ENCODE data around the gene SLC16A5.
A peak's percentile ranks its signal among the peaks of the same experiment; 100 is the strongest.

Gene SLC16A5

DNA sequence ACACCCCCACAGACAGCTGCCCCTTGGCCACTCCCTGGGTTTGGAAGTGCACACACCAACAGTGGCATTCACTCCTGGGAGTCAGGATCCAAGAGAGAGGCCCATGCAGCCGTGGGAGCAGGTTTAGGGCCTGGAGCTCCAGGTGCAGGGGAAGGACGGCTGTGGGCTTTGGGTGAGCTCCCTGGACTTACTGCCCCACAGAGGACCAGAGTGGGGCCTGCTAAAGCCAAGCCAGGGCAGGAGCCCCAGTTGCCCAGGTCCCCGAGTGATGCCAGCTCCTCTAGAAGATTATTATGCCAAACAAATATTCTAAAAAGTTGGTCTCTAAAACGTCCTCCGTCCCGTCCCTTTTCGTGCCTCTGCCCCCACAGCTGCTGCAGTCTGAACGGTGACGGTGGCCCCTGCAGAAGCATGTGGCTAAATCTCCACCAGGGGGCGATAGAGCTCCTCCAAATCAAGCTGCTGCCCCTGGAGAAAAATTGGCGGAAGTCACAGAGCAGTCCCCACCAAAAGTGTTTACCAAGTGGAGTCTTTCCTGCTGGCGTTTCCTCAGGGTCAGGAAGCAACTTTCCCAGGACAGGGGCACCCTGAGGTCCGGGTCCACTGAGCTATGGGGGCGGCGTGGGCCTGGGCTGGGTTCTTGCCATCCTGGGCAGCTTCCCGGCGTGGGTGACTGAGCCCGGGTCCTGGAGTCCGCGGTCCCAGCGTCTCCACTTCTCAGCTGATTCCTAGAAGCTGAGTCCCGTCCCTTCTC, 26.2 kb downstream of the SLC16A5 start:
- in situ Hi-C loops (cut with MboI; ENCODE audit: low sequenced_read_pairs, unreplicated experiment) = no loop called here
- TF ChIP-seq, protein P1, sequence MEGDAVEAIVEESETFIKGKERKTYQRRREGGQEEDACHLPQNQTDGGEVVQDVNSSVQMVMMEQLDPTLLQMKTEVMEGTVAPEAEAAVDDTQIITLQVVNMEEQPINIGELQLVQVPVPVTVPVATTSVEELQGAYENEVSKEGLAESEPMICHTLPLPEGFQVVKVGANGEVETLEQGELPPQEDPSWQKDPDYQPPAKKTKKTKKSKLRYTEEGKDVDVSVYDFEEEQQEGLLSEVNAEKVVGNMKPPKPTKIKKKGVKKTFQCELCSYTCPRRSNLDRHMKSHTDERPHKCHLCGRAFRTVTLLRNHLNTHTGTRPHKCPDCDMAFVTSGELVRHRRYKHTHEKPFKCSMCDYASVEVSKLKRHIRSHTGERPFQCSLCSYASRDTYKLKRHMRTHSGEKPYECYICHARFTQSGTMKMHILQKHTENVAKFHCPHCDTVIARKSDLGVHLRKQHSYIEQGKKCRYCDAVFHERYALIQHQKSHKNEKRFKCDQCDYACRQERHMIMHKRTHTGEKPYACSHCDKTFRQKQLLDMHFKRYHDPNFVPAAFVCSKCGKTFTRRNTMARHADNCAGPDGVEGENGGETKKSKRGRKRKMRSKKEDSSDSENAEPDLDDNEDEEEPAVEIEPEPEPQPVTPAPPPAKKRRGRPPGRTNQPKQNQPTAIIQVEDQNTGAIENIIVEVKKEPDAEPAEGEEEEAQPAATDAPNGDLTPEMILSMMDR (IDR thresholded peaks at IDR 0.05; ENCODE audit: borderline replicate concordance, control extremely low read depth, extremely low read depth, insufficient read depth, missing control alignments) = peak; percentile 85
- peak; percentile 90 for DNase-seq (ENCODE audit: low spot score)

DNA sequence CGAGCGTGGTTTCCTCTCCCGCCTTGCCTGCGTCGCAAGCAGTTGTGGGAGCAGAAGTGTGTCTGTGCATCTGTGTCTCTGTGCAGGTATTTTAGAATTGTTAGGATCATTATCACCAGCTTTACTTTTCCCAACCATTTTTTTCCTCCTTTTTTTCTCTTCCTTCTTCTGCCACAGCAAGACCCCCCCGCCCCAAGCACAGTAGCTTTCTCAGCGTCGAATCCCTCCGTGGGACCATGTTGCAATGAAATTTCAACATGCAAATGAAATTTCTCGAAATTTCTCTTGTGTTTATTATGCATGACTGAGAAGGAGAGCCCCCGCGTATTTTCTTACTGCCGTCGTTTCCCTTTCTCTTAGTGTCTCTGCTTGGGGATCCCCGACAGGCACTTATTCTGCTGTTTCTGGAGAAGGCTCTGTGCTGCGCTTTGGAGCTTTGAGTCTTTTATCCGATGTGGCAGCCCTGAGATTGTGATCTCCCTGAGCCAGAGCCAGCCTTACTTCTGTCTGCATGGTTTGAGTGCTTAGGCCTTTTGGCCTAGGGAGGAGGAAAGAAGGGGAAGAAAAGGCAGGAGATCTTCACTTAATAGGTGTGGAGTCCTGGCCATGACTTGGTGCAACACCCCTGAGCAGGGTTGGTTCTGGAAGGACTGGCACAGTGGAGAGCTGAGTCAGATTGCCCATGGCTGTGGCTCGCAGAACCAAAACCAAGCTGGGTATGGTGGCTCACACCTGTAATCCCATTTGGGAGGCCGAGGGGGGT, 27.0 kb downstream of the SLC16A5 start:
- peak; percentile 76 for DNase-seq (ENCODE audit: low spot score)
- in situ Hi-C loops (cut with MboI; ENCODE audit: low sequenced_read_pairs, unreplicated experiment) = no loop called here
- TF ChIP-seq, protein P1 (IDR thresholded peaks at IDR 0.05; ENCODE audit: borderline replicate concordance, control extremely low read depth, extremely low read depth, insufficient read depth, missing control alignments) = no peak

DNA sequence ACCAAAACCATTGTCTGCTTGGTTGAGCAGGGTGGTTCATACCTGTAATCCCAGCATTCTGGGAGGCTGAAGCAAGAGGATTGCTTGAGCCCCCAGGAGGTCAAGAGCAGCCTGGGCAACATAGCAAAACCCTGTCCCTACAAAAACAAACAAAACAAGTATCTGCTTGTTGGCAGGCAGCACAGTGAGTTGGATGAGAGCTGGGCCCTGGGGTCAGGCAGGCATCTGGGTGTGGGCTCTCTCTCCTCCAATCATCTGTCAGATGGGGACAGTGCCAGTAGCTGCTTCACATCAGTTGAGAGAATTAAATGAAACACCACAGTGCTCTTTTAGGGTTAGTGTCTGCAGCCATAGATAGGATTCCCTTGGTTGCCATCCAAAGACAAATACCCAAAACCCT, 27.8 kb downstream of the SLC16A5 start:
- in situ Hi-C loops (cut with MboI; ENCODE audit: low sequenced_read_pairs, unreplicated experiment) = no loop called here
- TF ChIP-seq, protein P1 (IDR thresholded peaks at IDR 0.05; ENCODE audit: borderline replicate concordance, control extremely low read depth, extremely low read depth, insufficient read depth, missing control alignments) = no peak
- no peak for DNase-seq (ENCODE audit: low spot score)

DNA sequence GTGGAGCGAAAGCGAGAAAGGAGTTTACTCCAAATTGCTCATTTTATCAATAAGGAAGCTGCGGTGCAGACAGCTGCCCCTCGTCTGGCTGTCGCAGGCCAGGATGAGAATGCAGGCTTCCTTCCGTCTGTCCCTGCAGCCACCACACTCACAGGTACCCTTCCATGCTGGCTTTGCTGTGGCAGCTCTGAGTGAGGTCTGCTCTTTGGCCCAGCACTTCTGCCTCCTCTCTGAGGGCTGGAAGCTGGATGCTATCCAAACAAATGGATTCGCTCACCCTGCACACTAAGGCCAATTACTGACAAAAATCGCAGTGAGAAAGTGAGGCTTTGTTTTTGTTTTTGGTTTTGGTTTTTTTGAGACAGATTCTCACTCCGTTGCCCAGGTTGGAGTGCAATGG, 29.0 kb downstream of the SLC16A5 start:
- TF ChIP-seq, protein P1 (IDR thresholded peaks at IDR 0.05; ENCODE audit: borderline replicate concordance, control extremely low read depth, extremely low read depth, insufficient read depth, missing control alignments) = no peak
- in situ Hi-C loops (cut with MboI; ENCODE audit: low sequenced_read_pairs, unreplicated experiment) = no loop called here

DNA sequence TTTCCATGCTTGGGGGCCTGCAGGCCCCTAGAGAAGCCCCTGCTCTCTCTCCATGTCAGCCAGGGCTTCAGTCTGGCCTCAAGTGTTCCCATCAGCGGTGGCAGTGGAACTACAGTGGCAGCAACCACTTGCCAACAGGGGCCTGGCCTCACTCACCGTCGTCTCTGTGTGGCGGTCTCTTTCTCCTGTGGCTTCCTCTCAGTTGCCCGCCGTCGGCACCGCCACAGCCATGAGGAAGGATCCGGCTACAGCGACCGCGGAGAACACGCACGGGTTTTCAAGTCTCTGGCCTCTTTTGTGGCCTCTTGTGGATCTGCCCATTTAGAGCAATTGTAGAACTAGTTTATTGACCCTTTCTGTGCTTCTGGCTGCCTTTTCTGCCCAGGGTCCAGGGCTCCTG, 30.6 kb downstream of the SLC16A5 start:
- no peak for DNase-seq (ENCODE audit: low spot score)
- in situ Hi-C loops (cut with MboI; ENCODE audit: low sequenced_read_pairs, unreplicated experiment) = no loop called here

More for the DNA sequence above, 29.0 kb downstream of the SLC16A5 start:
- DNase-seq (ENCODE audit: low spot score) = no peak

DNA sequence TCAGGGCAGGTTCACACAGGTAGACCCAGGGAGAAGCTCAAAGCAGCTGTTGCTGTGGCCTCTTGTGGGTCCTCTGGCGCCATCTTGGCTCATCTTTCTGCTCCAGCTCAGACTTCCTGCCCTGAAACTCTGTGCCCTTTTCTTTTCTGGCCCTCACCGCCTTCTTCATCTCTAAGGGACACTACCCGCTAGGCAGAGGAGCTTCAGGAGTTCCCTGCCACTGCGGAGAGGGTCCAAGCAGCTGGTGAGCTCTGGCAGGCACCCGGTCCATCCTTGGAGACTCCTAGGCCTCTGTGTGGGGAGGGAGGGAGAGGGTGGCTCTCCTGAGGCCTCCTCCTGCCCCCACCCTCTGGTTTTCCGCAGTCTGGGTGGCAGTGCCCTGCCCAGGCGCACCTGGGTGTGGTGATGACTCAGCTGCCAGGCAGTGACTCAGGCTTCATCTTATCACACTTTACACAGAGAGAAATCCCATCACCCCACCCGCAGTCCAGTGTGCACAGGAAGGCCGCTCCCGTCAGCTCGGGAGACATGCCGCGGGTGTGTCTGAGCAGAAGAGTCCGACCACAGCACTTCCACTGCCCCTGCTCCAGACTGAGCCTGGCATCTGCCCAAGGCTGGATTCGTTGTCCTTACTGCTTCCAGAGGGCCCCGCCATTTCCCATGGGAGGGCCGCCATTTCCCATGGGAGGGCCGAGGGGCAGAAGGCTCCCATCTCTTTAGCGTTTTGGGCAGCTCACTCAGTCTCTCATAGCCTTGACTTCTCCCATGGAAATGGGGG, 36.5 kb downstream of the SLC16A5 start:
- in situ Hi-C loops (cut with MboI; ENCODE audit: low sequenced_read_pairs, unreplicated experiment) = no loop called here
- TF ChIP-seq, protein P1 (IDR thresholded peaks at IDR 0.05; ENCODE audit: borderline replicate concordance, control extremely low read depth, extremely low read depth, insufficient read depth, missing control alignments) = no peak
- no peak for DNase-seq (ENCODE audit: low spot score)

More for the DNA sequence above, 30.6 kb downstream of the SLC16A5 start:
- TF ChIP-seq, protein P1 (IDR thresholded peaks at IDR 0.05; ENCODE audit: borderline replicate concordance, control extremely low read depth, extremely low read depth, insufficient read depth, missing control alignments) = no peak
